Uterus (tissue), 2 donors: ENCODE data around the gene TAF1B.

Experiments
- CTCF ChIP-seq, 4 experiments: fragments of 200-600 bp in 2 of 4; fragments of 450-650 bp in 2 of 4; sonication (generic) in 2 of 4; IDR thresholded peaks; one replicate each; pipeline ENCODE4 v1.5.1; 2016 to 2019; ENCODE audit warnings: antibody characterized with exemption in 4 of 4, mild to moderate bottlenecking in 2 of 4, moderate library complexity in 1 of 4
- POLR2A ChIP-seq, 2 donors: fragments of 450-650 bp; IDR thresholded peaks; one replicate each; pipeline ENCODE4 v1.6.1; 2016; ENCODE audit warnings: antibody characterized with exemption in 2 of 2, mild to moderate bottlenecking in 1 of 2, moderate library complexity in 1 of 2

DNA sequence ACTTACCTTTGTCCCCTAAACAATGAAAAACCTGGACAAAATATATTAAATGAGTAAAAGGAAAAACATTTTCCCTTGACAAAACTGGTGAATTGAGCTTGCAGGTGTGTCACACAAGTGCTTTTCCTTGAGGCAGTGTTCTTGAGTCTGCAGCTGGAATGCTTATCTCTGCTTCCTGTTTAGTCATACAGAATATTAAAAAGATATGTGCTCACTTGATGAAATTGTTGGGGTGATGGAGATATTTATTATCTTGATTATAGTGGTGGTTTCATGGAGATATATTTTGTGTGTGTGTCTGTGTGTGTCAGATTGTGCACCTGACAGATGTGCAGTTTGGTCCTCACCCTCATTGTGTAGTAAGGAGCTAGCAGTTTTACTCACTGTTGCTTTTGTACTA lies 3.3 kb downstream of the TAF1B start:
- no peak for TF ChIP-seq CTCF (IDR thresholded peaks at IDR 0.05)
- no peak for TF ChIP-seq POLR2A (IDR thresholded peaks at IDR 0.05)
